HG02870 (cell line): ENCODE measurements around the gene KDM2A.

Experiments
- ATAC-seq: cut with Tn5 transposase; IDR thresholded peaks from one replicate; pipeline ENCODE4 v1.9.1; 2021; ENCODE audit warnings: mild to moderate bottlenecking, moderate library complexity; ENCODE audit not compliant: unreplicated experiment

KDM2A gene

DNA sequence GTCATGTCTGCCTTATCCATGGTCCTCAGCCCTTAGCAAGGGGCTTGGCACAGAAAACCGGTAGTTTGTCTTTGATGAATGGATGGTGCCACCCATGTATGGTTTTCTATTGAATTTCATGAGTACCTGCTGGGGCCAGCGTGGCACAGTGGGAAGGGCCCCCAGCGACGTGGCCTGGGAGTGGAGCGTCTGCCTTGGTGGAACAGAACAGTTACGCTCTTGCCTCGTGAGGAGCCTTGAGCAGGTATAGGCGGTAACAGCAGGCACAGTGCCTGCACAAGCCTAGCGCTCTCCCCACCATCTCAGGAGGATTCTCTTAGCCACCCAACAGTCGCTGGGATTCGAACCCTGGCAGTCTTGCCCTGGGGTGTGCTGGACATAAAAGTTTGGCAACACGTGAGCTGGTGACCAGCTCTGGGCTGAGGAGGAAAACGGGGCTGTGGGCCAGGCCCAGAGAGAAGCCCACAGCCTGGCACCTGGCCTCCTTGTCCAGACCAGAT, 181.2 kb downstream of the KDM2A start:
- no peak for ATAC-seq

GRCh38 chr11:67300756-67301312, 181.8 kb downstream of the KDM2A start:
- ATAC-seq: no peak

- no peak for ATAC-seq
Observed at GRCh38 chr11:67301313-67301921, 182.4 kb downstream of the KDM2A start.

- no peak for ATAC-seq
Observed at GRCh38 chr11:67301951-67302516, 183.0 kb downstream of the KDM2A start.

DNA sequence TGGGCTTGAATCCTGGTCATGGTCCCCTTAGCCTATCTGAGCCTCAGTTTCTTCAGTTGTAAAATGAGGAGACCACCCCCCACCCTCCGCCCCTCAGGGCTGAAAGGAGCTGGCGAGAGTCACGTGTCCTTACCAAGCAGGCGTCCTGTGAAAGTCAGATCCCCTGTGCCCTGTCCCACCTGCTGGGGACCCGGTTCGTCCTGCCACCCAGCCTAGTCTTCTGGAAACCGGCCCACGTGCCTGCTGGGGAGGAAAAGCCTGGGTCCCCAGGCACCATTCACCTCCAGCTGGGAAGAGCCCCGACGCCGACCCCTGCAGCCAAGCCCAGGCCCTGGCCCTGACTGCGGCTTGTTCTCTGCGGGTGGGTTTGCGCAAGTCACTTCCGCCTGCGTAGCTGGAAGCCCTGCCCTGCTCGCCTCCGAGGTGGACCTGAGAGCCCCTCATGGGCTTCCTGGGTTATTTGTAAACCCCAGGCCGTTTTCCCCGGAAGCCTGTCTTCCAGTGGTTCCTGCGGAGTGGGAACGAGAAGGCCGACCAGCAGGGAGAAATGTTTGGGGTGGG, 183.6 kb downstream of the KDM2A start:
- ATAC-seq: no peak

DNA sequence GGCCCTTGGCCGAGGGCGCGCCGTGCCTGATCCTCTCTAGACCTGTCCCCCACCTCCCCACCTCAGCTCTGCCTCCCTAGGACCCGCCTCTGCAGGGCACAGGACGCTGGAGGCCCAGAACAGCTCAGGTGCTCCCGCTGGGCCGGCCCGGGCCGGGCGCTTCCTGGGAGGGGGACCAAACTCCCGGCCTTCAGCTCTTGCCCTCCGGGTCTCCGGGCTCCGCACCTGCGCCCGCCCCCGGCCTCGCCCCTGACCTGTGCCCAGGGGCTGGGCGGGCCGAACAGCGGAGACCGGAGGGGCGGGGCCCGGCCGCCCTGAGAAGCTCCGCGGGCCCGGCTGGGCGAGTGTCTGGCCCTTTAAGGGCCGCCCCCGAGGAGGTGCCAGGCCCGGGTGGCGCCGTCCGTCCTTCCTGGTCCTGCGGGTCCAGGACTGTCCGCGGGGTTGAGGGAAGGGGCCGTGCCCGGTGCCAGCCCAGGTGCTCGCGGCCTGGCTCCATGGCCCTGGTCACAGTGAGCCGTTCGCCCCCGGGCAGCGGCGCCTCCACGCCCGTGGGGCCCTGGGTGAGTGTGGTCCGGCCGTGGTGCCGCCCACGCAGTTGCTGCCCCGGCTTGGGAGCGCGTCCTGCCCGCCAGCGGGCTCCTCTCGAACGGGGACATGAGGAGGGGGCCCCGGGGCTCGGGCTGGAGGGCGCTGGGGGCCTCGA, 184.2 kb downstream of the KDM2A start, which contains the start of gene SSH3:
Gene SSH3, plus strand, starts transcription at position 399 of the 703 bp plus-strand sequence. Its CDS starts 96 bp downstream, at position 495.
- no peak for ATAC-seq

GRCh38 chr11:67303835-67304411, 184.9 kb downstream of the KDM2A start:
- ATAC-seq: no peak

DNA sequence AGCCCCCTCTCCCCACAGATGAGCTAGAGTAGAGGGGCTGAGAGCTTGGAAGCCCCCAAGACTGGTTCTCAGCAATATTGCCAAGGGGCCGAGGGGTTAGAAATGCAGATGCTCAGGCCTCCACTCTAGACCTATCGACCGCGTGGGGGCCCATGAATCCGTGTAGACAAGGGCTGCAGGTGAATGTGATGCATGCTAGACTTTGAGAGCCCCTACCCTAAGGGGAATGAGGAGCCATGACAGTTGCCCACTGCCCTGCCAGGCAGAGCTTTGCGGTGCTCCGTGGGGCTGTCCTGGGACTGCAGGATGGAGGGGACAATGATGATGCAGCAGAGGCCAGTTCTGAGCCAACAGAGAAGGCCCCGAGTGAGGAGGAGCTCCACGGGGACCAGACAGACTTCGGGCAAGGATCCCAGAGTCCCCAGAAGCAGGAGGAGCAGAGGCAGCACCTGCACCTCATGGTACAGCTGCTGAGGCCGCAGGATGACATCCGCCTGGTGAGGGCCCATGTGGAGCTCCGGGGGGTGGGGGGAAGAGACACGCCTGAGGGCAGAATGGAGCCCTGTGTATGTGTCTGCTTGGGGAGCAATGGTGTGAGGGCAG, 185.5 kb downstream of the KDM2A start:
- no peak for ATAC-seq

GRCh38 chr11:67306769-67307544, 187.9 kb downstream of the KDM2A start:
- no peak for ATAC-seq

GRCh38 chr11:67307545-67308001, 188.5 kb downstream of the KDM2A start:
- ATAC-seq: no peak
